Measurements from ENCODE around the gene NLE1.
A peak's percentile ranks its signal among the peaks of the same experiment; 100 is the strongest.
"Not testable (repeated sequence)": the region's sequence is repeated elsewhere in the genome, so short reads cannot be mapped to it uniquely, and the experiment has no call there.

Gene NLE1

GRCh38 chr17:35127751-35128514 is 14.2 kb downstream of the NLE1 start:
- no peak for DNase-seq

- no peak for DNase-seq
Measured at GRCh38 chr17:35121315-35121714, 20.8 kb downstream of the NLE1 start, which contains the start of gene FNDC8. Gene FNDC8, plus strand, starts transcription at chr17:35121615. Its CDS starts 79 bp downstream, at chr17:35121694.

- peak; percentile 87 for DNase-seq
Measured at GRCh38 chr17:35119370-35120165, 22.5 kb downstream of the NLE1 start, which contains the start of gene RAD51D. Gene RAD51D, minus strand, starts transcription at chr17:35119860. Its CDS starts 247 bp downstream, at chr17:35119613.

- peak; percentile 30 for DNase-seq
Measured at GRCh38 chr17:35117984-35118383, 24.1 kb downstream of the NLE1 start.

- no peak for DNase-seq
Measured at GRCh38 chr17:35116845-35117244, 25.3 kb downstream of the NLE1 start.

- DNase-seq = not testable (repeated sequence)
Measured at GRCh38 chr17:35110791-35111190, 31.3 kb downstream of the NLE1 start.

- no peak for DNase-seq
Measured at GRCh38 chr17:35104844-35105450, 37.2 kb downstream of the NLE1 start.

GRCh38 chr17:35103271-35103670 is 38.8 kb downstream of the NLE1 start:
- no peak for DNase-seq

GRCh38 chr17:35101725-35102124 is 40.4 kb downstream of the NLE1 start:
- DNase-seq = no peak

GRCh38 chr17:35101036-35101435 is 41.1 kb downstream of the NLE1 start:
- no peak for DNase-seq

GRCh38 chr17:35099908-35100307 is 42.2 kb downstream of the NLE1 start:
- no peak for DNase-seq

- DNase-seq = no peak
Measured at GRCh38 chr17:35097776-35098175, 44.3 kb downstream of the NLE1 start.

- DNase-seq = no peak
Measured at GRCh38 chr17:35095741-35096140, 46.4 kb downstream of the NLE1 start.

GRCh38 chr17:35094902-35095301 is 47.2 kb downstream of the NLE1 start:
- DNase-seq = no peak

GRCh38 chr17:35090707-35091106 is 51.4 kb downstream of the NLE1 start:
- DNase-seq = not testable (repeated sequence)

- peak; percentile 76 for DNase-seq
Measured at GRCh38 chr17:35089586-35090296, 52.4 kb downstream of the NLE1 start.

GRCh38 chr17:35088881-35089585 is 53.1 kb downstream of the NLE1 start:
- peak; percentile 93 for DNase-seq

- DNase-seq = peak; percentile 82
Measured at GRCh38 chr17:35088356-35088880, 53.7 kb downstream of the NLE1 start.

- DNase-seq = peak; percentile 82
Measured at GRCh38 chr17:35087731-35088355, 54.3 kb downstream of the NLE1 start.

GRCh38 chr17:35086931-35087573 is 55.1 kb downstream of the NLE1 start:
- no peak for DNase-seq

GRCh38 chr17:35086164-35086563 is 55.9 kb downstream of the NLE1 start:
- DNase-seq = no peak
